Activated gamma-delta T cell treated with Interleukin-2 at 50 U/mL for 16 hours (primary cell): ENCODE results near the gene SLAMF1.
"Not testable (repeated sequence)": the region's sequence is repeated elsewhere in the genome, so short reads cannot be mapped to it uniquely, and the experiment has no call there.

Experiments
- DNase-seq: peaks from one replicate; pipeline ENCODE4 v3.0.0-alpha.2; 2020

Gene SLAMF1

GRCh38 chr1:160638540-160638857, 8.3 kb downstream of the SLAMF1 start:
- no peak for DNase-seq

DNA sequence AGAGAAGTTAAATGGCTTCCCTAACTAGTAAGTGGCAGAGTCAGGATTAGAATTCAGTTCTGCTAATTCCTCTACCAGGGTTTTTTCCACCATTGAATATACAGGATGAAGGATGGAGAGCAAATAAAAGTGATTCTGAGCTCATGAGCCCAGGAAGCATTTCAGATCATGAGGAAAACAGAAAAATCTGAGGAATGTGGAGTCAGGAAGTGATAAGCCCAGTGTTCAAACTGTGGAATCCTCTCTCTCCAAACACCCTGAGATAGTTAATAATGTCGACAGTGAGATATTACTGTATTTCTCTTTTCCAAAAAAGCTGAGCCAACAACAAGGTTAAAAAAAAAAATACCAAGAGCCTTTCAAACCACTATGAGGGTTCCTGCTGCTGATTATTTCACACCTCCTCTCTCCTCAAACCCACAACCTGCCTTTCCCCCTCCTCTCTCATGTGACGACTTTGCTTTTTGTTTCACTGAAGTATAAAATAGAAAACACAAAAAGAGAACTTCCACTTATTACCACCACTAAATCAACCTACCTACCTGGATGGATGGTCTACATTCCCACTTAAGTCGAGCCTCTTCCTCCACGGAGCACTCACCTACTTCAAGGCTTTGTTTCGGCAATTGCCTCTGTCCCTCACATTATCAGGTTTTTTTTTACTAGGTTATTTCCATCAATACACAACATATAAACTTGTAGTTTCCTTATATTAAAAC, 8.9 kb downstream of the SLAMF1 start:
- DNase-seq = peak; percentile 60

- DNase-seq = no peak
Measured at GRCh38 chr1:160637065-160637464, 9.8 kb downstream of the SLAMF1 start.

DNA sequence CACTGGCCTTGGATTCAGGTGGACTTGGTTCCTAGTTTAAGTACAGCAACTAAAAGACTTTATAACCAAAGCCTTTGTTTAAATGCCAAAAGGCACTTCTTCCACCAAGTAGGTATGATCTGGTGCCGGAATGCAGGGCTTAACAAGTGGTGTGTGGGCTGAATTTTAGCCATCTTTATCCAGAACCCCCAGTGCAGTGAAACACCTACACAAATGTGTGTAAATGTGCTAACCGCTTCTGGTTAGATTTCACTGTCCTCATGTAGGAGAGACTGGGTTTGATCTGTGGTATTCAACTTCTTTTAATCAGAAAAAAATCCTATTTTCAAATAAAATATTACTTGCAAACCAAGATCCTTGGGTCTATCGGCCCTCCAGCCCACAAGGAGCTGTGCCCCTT, 10.3 kb downstream of the SLAMF1 start:
- no peak for DNase-seq

DNA sequence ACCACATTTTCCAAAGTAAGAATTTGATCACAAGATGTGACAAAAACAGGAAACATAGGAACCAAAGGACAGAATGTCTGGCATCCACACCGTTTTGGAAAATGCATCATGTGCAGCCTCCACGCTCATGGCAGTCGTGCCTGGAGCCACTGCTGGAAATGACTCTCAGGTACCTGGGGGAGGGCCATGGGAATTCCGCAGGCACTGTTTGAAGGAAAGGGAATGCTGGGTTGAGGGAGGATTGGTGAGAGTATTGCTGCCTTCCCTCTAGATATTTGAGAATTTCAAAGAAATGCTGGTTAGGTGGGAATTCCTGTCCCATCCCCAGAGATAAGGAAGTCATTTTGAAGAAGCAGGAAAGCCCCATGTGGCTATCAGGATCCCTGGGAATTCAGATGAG, 10.8 kb downstream of the SLAMF1 start:
- no peak for DNase-seq

DNA sequence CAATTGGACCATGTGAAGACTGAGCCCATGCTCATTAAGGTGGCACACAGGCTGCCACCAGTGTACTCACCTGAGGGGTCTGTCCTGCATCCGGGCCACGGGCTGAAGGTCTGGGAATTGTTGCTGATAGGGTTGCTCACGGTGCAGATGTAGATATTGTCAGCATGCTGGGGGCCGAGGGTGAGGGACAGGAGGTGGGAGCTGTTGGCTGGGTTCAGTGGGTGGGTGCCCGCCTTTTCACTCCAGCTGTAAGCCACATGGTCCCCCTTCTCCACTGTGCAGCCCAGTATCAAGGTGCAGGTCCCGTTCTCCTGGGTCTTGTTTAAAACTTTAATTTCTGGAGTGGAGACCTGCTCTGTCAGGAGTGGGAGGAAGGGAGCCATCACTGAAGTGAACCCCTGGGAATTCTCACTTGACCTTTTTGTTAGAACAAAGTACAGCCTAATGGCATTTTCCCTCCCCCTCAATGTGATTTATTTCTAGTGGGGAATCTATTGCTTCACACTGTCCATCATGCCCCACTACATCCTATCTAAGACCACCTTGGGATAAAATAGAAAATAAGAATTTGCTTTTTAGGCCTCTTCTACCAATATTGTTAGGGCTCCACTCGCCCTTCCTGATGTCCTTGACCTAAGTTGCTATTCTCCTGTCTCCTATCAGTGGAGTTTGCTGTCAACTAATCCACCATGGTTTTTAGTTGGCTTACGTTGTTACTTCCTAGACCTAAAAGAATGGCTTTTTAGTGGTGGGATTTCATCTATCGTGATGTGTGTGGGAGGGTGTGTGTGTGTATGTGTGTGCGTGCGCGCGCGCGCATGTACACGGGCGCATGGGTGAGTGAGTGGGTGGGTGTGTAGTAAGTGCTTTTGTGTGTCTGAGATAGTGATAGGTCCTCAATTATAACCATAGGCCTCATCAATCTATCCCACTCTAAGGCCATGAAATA, 12.0 kb downstream of the SLAMF1 start:
- no peak for DNase-seq

DNA sequence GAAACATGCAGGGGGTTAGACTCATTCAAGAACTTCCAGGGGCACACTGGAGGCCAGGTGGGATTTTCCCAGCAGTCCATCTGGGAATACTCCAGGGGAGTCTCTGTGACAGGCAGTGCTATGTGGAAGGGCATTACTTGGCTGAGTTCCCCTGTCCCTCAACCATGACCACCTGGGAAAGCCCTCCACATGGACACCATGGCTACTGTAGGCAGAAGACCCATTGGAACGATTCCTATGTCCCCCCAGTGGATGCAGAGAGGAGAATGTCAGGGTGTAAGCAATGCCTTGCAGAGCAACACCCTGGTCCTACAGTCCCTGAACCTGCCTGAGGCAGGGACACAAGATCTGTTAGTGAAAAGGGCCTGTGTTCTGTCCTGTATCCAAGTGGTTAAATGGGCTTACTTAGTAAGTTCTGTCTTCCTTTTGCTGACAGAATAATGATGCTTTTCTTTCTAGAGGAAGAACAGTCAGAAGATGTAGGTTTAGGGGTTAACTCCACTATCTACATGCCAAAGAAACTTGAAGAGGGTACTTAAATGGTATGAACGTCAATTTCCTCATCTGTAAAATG, 13.4 kb downstream of the SLAMF1 start:
- no peak for DNase-seq

GRCh38 chr1:160631983-160632625, 14.7 kb downstream of the SLAMF1 start:
- DNase-seq = no peak

DNA sequence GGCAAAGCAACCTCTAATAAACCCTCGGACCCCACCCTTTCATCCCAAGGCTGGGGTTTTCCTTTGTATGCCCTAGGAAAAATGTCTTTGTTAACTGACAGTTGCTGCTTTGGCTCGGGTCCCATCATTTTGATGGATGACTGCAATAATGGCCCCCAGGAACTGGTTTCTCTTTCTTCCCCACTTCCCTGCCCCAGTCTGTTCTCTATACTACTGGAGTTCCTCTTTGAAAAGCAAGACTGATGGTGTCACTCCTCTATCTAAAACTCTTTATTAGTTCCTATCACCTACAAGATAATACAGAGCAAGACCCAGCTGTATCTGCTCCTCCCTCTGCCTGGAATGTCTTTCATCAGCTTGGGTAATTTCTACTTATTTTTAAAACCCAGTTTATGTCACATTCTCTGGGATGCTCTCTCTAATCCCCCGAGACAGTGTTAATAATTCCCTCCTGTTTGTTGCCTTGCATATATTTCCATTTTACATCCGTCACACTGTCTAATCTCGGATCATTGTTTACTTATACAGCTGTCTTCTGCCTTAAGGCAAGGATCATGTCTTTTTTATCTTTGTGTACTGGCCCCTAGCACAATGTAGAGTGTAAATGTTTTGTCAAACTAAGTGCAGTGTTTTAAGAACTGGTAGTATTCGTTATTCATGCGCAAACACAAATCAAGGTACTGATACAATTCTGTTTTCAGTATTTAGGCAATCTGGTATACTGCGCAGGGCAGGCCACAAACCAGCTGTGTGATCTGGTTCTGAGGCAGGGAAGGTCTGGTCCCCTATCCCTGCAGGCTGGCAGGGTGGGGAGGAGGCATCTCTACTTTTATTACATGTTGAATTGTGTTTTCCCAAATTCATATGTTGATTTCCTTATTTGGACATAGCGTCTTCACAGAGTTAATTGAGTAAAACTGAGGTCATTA, 16.1 kb downstream of the SLAMF1 start:
- DNase-seq = no peak

DNA sequence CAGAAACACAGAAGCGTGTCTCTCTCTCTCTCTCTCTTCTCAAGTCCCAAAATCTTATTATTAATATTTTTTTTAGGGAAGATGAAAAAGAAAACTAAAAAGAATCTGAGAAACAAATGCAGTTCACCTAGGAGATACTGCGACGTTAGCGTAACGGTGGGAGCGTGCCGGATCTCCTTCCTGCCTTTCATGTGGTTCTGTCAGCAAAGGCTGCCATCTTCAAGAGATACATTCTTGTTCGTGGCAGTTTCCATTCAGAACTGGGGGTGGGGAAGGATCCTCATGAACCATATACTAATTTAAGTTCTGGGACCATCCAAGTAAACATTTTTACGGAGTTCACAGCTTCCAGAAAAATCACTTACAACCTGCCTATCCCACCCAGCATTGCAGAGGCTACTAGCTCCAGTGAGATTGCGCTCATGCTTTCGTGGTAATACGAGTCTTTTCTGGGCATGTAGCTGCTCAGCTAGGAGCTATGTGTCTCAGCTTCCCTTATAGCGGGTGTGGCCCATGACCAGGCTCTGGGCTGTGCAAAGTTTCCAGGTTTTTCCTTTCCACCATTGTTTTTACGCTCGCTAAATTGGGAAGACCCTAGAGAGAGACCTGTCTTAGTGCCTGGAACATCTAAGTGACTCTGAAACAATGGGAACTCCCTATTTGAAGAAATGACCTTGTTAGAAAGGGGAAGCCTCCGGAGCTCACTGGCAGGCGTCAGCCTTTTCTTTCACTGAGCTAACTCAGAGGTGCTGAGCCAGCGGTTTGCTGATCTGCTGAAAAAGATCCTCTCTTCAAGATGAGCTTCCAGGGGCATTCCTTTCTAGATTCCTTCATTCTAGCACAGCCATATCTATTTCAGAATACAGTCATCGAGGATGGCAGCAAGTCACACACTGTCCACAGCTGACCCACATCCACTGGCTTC, 17.3 kb downstream of the SLAMF1 start:
- DNase-seq = peak; percentile 72

DNA sequence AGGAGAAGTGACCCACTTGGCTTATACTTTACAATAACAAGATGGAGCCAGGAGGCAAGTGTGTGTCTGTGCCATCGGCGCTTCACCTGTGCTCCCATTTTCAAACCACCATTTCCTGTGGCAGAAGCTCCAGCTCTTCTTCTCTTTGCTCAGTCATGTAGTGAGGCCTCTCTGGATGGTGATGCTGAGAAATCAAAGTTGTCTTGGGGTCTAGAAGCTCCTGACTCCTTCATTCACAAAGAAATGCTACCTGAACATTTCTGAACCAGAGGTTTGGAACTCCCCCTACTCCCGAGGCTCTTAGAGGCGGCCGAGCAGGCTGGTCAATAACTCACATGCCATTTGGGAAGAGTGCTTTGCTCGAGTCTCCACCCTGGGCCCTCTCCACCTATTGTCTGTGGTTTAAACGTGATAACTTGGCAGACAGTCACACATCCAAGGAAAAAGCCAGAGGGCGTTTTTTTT, 18.0 kb downstream of the SLAMF1 start:
- DNase-seq = no peak

DNA sequence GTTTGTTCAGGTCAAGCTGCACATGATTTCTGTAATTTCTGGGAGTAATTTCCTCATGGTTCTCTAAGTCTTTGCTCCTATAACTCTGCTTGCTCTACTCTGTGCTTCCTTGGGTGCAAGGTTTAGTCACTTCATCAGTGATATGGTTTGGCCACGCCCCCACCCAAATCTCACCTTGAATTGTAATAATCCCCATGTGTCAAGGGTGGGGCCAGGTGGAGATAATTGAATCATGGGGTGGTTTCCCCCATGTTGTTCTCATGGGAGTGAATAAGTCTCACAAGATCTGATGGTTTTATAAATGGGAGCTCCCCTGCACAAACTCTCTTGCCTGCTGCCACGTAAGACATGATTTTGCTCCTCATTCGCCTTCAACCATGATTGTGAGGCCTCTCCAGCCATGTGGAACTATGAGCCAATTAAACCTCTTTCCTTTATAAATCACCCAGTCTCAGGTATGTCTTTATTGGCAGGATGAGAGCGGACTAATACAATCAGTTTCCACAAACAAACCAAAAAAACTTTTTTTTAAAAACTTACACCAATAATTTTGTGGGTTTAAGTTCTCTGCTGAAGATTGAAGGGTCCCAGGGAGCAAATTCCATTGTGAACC, 19.1 kb downstream of the SLAMF1 start:
- DNase-seq = not testable (repeated sequence)

- DNase-seq = no peak
Measured at GRCh38 chr1:160626509-160627342, 20.1 kb downstream of the SLAMF1 start.

DNA sequence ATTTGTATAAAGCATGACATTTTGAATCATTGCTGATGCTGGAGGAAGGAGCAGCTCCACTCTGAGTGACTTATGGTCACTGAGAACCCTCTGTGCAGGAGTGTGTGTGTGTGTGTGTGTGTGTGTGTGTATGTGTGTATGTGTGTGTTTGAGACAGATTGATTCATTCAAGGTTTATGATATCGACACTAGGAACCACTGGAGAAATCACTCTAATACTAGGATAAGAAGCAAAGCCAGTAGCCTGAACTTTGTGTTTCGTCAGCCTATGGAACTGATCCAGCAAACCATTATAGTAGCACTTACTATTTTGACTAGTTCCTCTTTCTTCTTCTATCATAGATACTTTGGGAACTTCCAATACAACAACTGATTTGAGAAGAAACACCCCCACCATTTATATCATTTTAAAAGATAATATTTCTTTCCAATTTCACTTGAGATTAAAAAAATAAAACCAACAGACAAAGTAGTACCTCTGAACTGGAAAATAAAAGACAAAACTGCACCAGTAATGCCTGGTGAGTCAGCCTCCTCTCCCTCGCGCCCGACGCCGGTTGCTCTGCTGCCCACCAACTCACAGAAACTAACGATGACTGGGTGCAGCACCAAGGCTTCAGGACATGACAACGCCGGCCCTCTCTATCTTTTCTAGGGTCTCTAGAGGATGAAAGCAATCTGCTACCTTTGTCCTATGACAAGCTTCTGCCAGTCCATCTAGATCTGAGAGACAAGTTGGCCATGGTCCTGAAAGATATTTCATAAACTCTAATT, 20.9 kb downstream of the SLAMF1 start:
- DNase-seq = peak; percentile 41

- no peak for DNase-seq
Measured at GRCh38 chr1:160625321-160625720, 21.5 kb downstream of the SLAMF1 start.

DNA sequence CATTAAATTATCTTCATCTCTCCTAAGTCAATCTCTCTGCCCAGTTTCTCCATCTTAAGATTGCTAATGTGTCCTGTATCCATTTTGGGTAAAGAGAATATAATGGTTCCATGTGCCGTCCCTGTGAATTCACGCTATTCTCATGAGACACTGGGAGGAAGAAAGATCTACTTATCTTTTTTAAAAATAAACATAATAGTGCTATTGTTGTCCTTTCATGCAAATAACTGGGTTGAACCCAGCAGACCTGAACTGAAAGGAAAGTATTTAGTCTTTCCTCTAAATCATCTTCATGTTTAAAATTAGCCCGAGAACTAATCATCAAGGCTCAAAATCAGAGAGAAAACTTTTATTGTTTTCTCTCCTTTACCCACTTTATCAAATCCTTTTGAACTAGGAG, 22.4 kb downstream of the SLAMF1 start:
- DNase-seq = no peak

- no peak for DNase-seq
Measured at GRCh38 chr1:160623862-160624261, 23.0 kb downstream of the SLAMF1 start.

GRCh38 chr1:160623227-160623633, 23.6 kb downstream of the SLAMF1 start:
- DNase-seq = no peak
